Panc1 (cell line): ENCODE data around the gene CYP2S1. TPM values are rescaled to one million over a fixed set of nuclear protein-coding genes. Genes with fewer than 3 reads are reported as not detected.
"Not testable (repeated sequence)": the region's sequence is repeated elsewhere in the genome, so short reads cannot be mapped to it uniquely, and the experiment has no call there.

Experiments used
- ATAC-seq: fragments of 200-7000 bp; cut with Tn5 transposase; 2 replicates; pipeline ENCODE4 v1.9.1; 2020; ENCODE audit warnings: mild to moderate bottlenecking, moderate library complexity
- BruUV-seq: library from RNA; stranded (reverse); fragments of 400-500 nt; replicated peaks from 2 replicates; lab custom pipeline; 2021; lab: Mats Ljungman, UMichigan
- CTCF ChIA-PET: fragments of 300-600 bp; sonication (Branson Sonifier 250); formaldehyde crosslinking; loops from one replicate; lab custom pipeline; 2022; ENCODE audit warnings: antibody characterized with exemption; lab: Charles Lee
- POLR2A ChIA-PET: fragments of 300-600 bp; sonication (Branson Sonifier 250); formaldehyde crosslinking; loops from one replicate; lab custom pipeline; 2022; ENCODE audit warnings: antibody characterized with exemption; lab: Charles Lee
- DNase-seq: peaks from one replicate; pipeline ENCODE4 v3.0.0-alpha.2; 2010; ENCODE audit warnings: low read depth, low spot score
- H3K27ac ChIP-seq: 2 replicates; pipeline ENCODE4 v1.5.1; 2011; ENCODE audit warnings: mild to moderate bottlenecking, low read length, inconsistent platforms
- H3K27me3 ChIP-seq: fragments of 200-500 bp; sonication (Bioruptor generic); 2 replicates; pipeline ENCODE4 v1.6.0; 2014; ENCODE audit warnings: low read length, inconsistent platforms; ENCODE audit not compliant: control insufficient read depth, insufficient read depth
- H3K36me3 ChIP-seq: fragments of 200-500 bp; sonication (Bioruptor generic); 2 replicates; pipeline ENCODE4 v1.5.1; 2014; ENCODE audit warnings: inconsistent platforms, mild to moderate bottlenecking, low read length, moderate library complexity; ENCODE audit not compliant: control insufficient read depth, insufficient read depth
- H3K4me1 ChIP-seq: 2 replicates; pipeline ENCODE4 v1.5.1; 2011; ENCODE audit warnings: inconsistent platforms, mild to moderate bottlenecking, low read length, moderate library complexity; ENCODE audit not compliant: control insufficient read depth, insufficient read depth
- H3K4me3 ChIP-seq, 2 experiments: 2 replicates each; pipeline ENCODE4 v1.5.1; 2011 to 2012; ENCODE audit warnings: low read depth in 2 of 2, low read length in 2 of 2, mild to moderate bottlenecking in 2 of 2, inconsistent platforms in 1 of 2, moderate library complexity in 1 of 2
- H3K9me3 ChIP-seq: fragments of 200-500 bp; sonication (Bioruptor generic); 2 replicates; pipeline ENCODE4 v1.5.1; 2014; ENCODE audit warnings: low read depth, mild to moderate bottlenecking, inconsistent platforms, low read length, moderate library complexity; ENCODE audit not compliant: control insufficient read depth, insufficient read depth
- CTCF ChIP-seq: fragments of 450-650 bp; IDR thresholded peaks from 2 replicates; pipeline ENCODE4 v1.5.1; 2017; ENCODE audit warnings: mild to moderate bottlenecking
- POLR2AphosphoS5 ChIP-seq: IDR thresholded peaks from 2 replicates; pipeline ENCODE4 v1.6.1; 2012; ENCODE audit warnings: mild to moderate bottlenecking, low read depth, low read length, moderate library complexity
- REST ChIP-seq, 2 experiments: IDR thresholded peaks; 2 replicates each; pipeline ENCODE4 v1.6.1; 2011 to 2012; ENCODE audit warnings: low read depth in 2 of 2, control low read depth in 1 of 2, low read length in 1 of 2, mild to moderate bottlenecking in 1 of 2, moderate library complexity in 1 of 2; ENCODE audit not compliant: insufficient read depth in 1 of 2
- SIN3A ChIP-seq: IDR thresholded peaks from 2 replicates; pipeline ENCODE4 v1.6.1; 2012; ENCODE audit warnings: low read depth, mild to moderate bottlenecking, low read length, moderate library complexity, borderline replicate concordance; ENCODE audit not compliant: insufficient read depth
- TCF7L2 ChIP-seq: IDR thresholded peaks from 2 replicates; pipeline ENCODE4 v1.6.1; 2011; ENCODE audit warnings: mild to moderate bottlenecking, low read depth, low read length, inconsistent platforms
- in situ Hi-C: cut with HindIII; loops from 2 replicates; pipeline ENCODE4 v1.10.0; 2016; ENCODE audit warnings: low sequenced_read_pairs, low pct_unique_long_range_greater_than_20kb
- intact Hi-C: fragments of 100-400 bp; cut with micrococcal nuclease; formaldehyde crosslinking; loops from one replicate; pipeline ENCODE4 v1.10.0; 2022; ENCODE audit not compliant: unreplicated experiment
- total RNA-seq: library from RNA; stranded (reverse); gene quantifications from one replicate; pipeline ENCODE4 v1.2.1, GENCODE V29; 2021; ENCODE audit not compliant: unreplicated experiment

The CYP2S1 gene
- total RNA-seq, 1 experiment from 2014 or later, result 8.5 TPM

- ChIA-PET CTCF (interaction anchor here (0.6 to 0.7 kb wide), 5 partner anchors 108 to 324 kb away, joined by 3 to 6 read pairs (median 4); no protein-coding TSS in a partner anchor), POLR2A (no interaction called here)
- in situ Hi-C loops (no loop called here), intact Hi-C loops (loop anchor here (10.0 kb wide), 1 partner anchor 160 kb away; no protein-coding TSS in a partner anchor)
- Histone ChIP-seq H3K27me3 (no peaks in the 10 kb centered on the region), H3K27ac (no peak overlapping the region), H3K36me3 (no peaks in the 10 kb centered on the region), H3K4me3 (no peak overlapping the region), H3K4me1 (no peaks in the 10 kb centered on the region), H3K9me3 (no peaks in the 10 kb centered on the region)
- ATAC-seq (peak; percentile 83; the same call in 1 of the 2 replicates), DNase-seq (peak; percentile 51)
- BruUV-seq, result no TSS peak
- TF ChIP-seq SIN3A (no peak), CTCF (peak; percentile 88)
Observed at GRCh38 chr19:41144403-41144802, 48.6 kb upstream of the CYP2S1 start.

GRCh38 chr19:41149831-41150230 lies 43.2 kb upstream of the CYP2S1 start:
- no peak overlapping the region for H3K4me3 ChIP-seq
- H3K4me1 ChIP-seq, result no peaks in the 10 kb centered on the region
- CTCF ChIA-PET, result no interaction called here
- ATAC-seq (no peak), DNase-seq (no peak)
- no peak for TF ChIP-seq POLR2AphosphoS5
- TF ChIP-seq REST (IDR thresholded peaks at IDR 0.05; ENCODE audit: insufficient read depth in 1 of 2, low read depth in 2 of 2, low read length in 1 of 2), result no peak
- no peak for TF ChIP-seq SIN3A
- no peak for TF ChIP-seq TCF7L2
- no peaks in the 10 kb centered on the region for H3K9me3 ChIP-seq
- intact Hi-C loops, result loop anchor here (10.0 kb wide), 1 partner anchor 165 kb away; no protein-coding TSS in a partner anchor
- no peak overlapping the region for H3K27ac ChIP-seq
- BruUV-seq, result no TSS peak
- no peaks in the 10 kb centered on the region for H3K36me3 ChIP-seq
- in situ Hi-C loops, result no loop called here
- POLR2A ChIA-PET, result no interaction called here
- no peaks in the 10 kb centered on the region for H3K27me3 ChIP-seq

GRCh38 chr19:41150986-41151385 lies 42.0 kb upstream of the CYP2S1 start:
- DNase-seq, BruUV-seq, H3K9me3 ChIP-seq, H3K27me3 ChIP-seq, H3K4me1 ChIP-seq, in situ Hi-C loops, H3K27ac ChIP-seq, intact Hi-C loops, ATAC-seq, CTCF ChIA-PET, H3K36me3 ChIP-seq, POLR2A ChIA-PET, H3K4me3 ChIP-seq: not testable (repeated sequence)
